AG04449 (cell line): ENCODE measurements around the gene PTGDR2.

Experiments used
- CTCF ChIA-PET: fragments of 350-600 bp; formaldehyde crosslinking; extraction: SDS; loops from one replicate; lab custom pipeline; 2021; ENCODE audit warnings: antibody characterized with exemption; lab: Yijun Ruan, JAX
- POLR2A ChIA-PET: fragments of 400-600, 350-600 bp; formaldehyde crosslinking; extraction: SDS; loops from one replicate; lab custom pipeline; 2020; ENCODE audit warnings: antibody characterized with exemption, inconsistent platforms; lab: Yijun Ruan, JAX
- DNase-seq: peaks from one replicate; pipeline ENCODE4 v3.0.0-alpha.2; 2010; ENCODE audit warnings: low read depth, low spot score
- H3K4me3 ChIP-seq: 2 replicates; pipeline ENCODE4 v1.5.1; 2011; ENCODE audit warnings: low read depth, mild to moderate bottlenecking, control low read depth, low read length
- TF ChIP-seq, protein P1 (sequence below): IDR thresholded peaks from one replicate; pipeline ENCODE4 v1.5.1; 2011; ENCODE audit warnings: mild to moderate bottlenecking, moderate library complexity, low read length, control low read depth, inconsistent platforms; ENCODE audit not compliant: insufficient read depth; ENCODE audit errors: missing control alignments

The PTGDR2 gene

DNA sequence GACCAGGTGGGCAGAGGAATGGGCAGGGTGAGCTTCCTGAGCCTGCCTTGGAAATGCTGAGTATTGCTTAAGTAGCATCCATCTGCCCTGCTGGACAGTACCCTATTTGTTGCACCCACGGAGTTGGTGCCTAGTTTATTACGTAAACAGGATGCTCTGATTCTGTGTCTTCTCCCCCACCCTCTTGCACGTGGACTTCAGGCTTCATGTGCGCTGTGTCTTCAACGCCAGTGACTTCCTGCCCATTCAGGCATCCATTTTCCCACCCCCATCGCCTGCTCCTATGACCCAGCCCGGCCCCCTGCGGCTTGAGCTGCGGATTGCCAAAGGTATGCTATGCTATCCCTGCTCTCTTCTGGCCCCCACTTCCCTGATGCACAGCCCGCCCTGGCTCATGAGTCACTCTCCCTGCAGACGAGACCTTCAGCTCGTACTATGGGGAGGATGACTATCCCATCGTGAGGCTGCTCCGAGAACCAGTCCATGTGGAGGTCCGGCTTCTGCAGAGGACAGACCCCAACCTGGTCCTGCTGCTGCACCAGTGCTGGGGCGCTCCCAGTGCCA lies 17.3 kb upstream of the PTGDR2 start:
- TF ChIP-seq, protein P1, sequence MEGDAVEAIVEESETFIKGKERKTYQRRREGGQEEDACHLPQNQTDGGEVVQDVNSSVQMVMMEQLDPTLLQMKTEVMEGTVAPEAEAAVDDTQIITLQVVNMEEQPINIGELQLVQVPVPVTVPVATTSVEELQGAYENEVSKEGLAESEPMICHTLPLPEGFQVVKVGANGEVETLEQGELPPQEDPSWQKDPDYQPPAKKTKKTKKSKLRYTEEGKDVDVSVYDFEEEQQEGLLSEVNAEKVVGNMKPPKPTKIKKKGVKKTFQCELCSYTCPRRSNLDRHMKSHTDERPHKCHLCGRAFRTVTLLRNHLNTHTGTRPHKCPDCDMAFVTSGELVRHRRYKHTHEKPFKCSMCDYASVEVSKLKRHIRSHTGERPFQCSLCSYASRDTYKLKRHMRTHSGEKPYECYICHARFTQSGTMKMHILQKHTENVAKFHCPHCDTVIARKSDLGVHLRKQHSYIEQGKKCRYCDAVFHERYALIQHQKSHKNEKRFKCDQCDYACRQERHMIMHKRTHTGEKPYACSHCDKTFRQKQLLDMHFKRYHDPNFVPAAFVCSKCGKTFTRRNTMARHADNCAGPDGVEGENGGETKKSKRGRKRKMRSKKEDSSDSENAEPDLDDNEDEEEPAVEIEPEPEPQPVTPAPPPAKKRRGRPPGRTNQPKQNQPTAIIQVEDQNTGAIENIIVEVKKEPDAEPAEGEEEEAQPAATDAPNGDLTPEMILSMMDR = no peak
- ChIA-PET POLR2A (interaction anchor here (0.7 kb wide), 1 partner anchor 15 kb away, joined by 4 read pairs; no protein-coding TSS in a partner anchor), CTCF (interaction anchor here (1.2 to 4.5 kb wide), 8 partner anchors 8 to 41 kb away, joined by 3 to 17 read pairs (median 5); no protein-coding TSS in a partner anchor)
- peak; percentile 40 for DNase-seq
- H3K4me3 ChIP-seq = no peak overlapping the region

DNA sequence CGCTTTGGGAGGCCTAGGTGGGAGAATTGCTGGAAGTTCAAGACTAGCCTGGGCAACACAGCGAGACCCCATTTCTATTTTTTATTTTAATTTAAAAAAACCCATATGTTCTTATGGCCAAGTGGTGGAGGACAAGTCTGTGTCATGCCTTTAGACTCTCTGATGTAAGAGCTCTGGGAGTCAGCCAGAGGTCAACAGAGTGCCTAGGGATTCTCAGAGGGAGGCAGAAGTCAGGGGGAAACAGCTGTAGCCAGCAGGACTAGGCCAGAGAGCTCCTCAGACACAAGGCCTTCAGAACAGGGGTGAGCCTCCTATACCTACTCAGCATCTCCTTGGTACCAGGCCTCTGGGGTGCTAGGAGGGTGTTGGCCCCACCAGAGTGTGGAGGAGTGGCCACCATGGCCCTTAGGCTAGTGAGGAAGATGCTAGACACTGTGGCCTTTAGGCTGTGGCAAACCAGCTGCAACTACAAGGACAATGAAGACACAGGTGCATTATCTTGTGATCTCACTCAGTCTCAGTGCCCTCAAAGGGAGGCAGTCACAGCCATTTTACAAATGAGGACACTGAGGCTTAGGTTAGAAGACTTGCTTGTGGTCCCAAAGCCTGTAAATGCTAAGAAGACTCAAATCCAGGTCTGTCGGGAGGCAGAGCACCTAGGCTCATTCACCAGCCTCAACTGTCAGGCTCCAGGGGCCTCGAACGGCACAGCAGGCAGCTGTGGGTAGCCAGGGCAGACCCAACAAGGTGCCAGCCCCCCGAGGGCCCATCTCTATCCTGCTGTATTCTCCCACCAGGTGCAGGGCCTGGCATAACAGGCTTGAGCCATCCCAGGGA lies 16.6 kb upstream of the PTGDR2 start:
- CTCF ChIA-PET = interaction anchor here (1.0 to 4.5 kb wide), 10 partner anchors 9 to 29 kb away, joined by 3 to 15 read pairs (median 5); partner anchors contain the start of gene PTGDR2
- POLR2A ChIA-PET = interaction anchor here (0.7 to 0.9 kb wide), 2 partner anchors 11 to 15 kb away, joined by 3 to 4 read pairs; no protein-coding TSS in a partner anchor
- no peak overlapping the region for H3K4me3 ChIP-seq
- no peak for DNase-seq
- TF ChIP-seq, protein P1 = no peak

- ChIA-PET POLR2A (interaction anchor here (0.9 kb wide), 1 partner anchor 11 kb away, joined by 3 read pairs; no protein-coding TSS in a partner anchor), CTCF (interaction anchor here (1.0 to 4.5 kb wide), 8 partner anchors 11 to 30 kb away, joined by 4 to 15 read pairs (median 5); partner anchors contain the start of gene PTGDR2)
- no peak for DNase-seq
- TF ChIP-seq, protein P1 = no peak
- H3K4me3 ChIP-seq = no peak overlapping the region
Measured at GRCh38 chr11:60871378-60872061, 15.8 kb upstream of the PTGDR2 start.

GRCh38 chr11:60870733-60871377 lies 15.1 kb upstream of the PTGDR2 start:
- ChIA-PET CTCF (interaction anchor here (1.0 to 4.5 kb wide), 7 partner anchors 10 to 269 kb away, joined by 4 to 15 read pairs (median 5); partner anchors contain the start of gene PTGDR2), POLR2A (no interaction called here)
- no peak overlapping the region for H3K4me3 ChIP-seq
- no peak for DNase-seq
- TF ChIP-seq, protein P1 = no peak

DNA sequence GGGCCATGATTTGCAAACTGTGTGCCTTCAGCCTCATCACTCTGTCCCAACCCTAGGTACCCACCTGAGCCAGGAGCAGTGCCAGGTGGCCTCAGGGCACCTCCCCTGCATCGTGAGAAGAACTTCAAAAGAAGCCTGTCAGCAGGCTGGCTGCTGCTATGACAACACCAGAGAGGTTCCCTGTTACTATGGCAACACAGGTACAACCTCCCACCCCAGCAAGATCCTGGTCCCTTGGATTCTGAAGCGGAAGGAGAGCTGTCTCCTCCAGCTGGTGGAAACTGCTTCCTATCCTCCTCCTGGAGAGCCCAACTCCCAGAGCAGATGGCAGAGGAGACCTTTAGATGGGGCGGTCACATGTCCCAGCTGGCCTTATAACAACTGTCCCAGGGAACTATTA lies 14.5 kb upstream of the PTGDR2 start:
- no peak for DNase-seq
- CTCF ChIA-PET = interaction anchor here (1.2 to 4.5 kb wide), 3 partner anchors 17 to 269 kb away, joined by 4 to 15 read pairs (median 13); no protein-coding TSS in a partner anchor
- POLR2A ChIA-PET = no interaction called here
- H3K4me3 ChIP-seq = no peak overlapping the region
- TF ChIP-seq, protein P1 = no peak
